GM21529 (cell line): Measurements from ENCODE around the gene KCNQ5.

ENCODE experiments used
- ATAC-seq: cut with Tn5 transposase; IDR thresholded peaks from one replicate; pipeline ENCODE4 v1.9.1; 2021; ENCODE audit not compliant: unreplicated experiment

KCNQ5 gene

DNA sequence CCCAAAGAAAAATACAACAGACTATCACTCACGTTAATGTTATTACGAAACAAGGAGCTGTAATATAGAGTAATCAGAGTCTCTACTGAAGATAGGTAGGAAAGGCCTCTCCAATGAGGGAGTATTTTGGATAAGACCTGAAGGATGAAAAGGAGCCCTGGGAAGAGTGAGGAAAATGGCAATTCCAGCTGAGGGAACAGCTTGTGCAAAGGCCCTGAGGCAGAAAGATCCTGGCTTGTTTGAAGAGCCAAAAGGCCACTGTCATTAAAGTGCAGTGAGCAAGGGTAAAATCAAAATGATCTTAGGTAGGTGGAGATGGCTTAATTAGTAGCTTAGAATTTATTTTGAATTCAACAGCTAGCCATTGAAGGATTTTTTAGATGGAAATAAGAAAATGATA, 464.9 kb downstream of the KCNQ5 start:
- no peak for ATAC-seq

DNA sequence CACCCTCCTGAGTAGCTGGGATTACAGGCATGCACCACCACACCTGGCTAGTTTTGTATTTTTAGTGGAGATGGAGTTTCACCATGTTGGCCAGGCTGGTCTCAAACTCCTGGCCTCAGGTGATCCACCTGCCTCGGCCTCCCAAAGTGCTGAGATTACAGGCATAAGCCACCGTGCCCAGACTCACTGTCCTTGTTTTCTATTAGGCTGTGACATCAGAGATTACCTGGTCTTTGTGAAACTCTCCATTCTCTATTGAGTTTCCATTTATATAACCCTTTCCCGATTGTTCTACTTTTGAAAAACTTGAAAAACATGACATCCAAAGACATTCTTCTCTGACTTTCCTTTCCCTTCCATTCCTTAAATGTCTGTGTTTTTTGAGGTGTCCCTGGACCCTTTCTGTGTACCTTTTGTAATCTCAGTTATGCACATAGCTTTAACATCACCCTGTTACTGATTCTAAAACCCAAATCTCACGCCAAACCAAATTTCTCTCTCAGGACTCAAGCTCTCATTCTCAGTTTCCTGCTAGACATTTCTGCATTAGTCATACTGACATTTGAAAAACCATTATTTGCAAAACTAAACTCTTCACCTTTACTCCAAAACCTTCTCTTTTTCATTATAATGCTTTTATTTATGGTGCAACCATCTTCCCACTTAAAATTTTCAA, 466.4 kb downstream of the KCNQ5 start:
- ATAC-seq = peak; percentile 80

DNA sequence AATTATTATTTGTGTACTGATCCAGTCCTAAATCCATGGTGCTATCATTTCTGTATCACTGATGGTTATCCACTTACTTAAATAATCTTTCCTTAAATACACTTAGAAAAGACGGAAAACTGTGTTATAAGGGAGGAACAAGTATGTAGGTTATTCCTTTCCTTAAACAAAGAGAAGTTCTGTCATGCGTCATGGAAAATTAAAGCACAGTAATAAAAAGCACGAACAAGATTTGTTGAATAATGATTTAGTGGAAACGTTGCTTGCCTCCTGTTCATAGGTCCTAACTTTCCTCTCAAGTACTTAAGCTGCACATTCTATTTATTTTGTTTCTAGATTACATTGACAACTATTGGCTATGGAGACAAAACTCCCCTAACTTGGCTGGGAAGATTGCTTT, 483.1 kb downstream of the KCNQ5 start:
- no peak for ATAC-seq

DNA sequence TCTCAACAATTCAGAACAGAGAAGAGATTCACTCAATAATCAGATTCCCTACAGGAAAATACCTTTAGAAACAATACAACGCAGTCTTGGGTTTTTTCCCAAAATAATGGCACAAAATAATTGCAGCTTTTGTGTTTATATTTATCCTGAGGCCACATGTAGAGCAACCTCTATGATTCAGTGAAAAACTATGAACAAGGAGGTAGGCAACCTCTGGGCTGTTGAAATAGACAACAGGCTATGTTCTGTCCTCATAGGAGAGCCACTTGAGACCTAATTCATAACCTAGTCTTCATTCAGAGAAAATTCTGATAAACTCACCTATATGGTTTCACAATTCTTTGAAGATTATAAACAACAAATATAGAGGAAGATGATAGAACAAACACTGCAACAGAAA, 485.2 kb downstream of the KCNQ5 start:
- ATAC-seq = no peak

DNA sequence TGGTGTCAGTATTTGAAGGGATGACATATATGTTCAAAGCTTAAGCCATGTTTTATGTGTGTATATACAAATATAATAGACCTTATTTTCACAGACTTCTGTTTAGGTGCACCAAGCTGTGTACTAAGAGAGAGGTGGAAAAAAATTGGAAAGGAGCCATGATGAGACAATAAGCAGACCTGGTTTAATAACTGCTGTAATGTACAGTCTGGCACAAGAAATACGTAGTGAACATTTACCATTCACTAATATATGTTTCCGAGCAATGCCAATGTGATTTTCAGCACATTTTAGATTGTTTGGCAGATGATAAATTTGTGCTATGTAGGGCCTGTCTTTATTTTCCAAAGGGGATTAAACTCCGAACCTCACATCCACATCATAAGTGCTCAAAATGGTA, 487.1 kb downstream of the KCNQ5 start:
- no peak for ATAC-seq

DNA sequence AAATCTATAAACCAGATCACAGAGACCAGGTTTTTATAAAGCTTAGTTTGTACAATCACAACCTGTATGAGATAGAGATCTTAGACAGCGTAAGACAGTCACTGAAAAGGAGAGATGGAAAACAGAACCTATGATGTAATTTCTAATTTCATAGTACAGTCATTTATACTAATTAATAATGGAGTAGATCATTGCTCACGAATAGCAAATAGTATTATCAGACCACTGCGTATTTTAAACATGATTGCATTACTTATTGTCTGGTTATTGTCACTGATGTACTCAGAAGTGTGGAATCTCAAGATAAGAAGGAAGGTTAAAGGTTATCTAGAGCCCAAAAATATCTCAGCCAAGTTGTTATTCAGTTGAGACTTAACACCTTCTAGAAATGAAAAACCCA, 487.8 kb downstream of the KCNQ5 start:
- no peak for ATAC-seq

DNA sequence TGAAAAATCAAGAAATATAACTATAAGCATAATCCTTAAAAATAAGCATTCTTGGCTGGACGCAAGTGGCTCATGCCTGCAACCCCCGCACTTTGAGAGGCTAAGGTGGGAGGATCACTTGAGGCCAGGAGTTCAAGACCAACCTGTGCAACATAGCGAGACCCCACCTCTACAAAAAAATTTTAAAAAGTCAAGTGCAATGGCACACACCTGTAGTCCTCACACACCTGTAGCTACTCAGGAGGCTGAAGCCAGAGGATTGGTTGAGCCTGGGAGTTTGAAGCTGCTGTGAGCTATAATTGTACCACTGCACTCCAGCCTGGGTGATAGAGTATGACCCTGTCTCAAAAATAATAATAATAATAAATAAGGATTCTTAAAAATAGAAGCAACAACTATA, 494.5 kb downstream of the KCNQ5 start:
- ATAC-seq = no peak

DNA sequence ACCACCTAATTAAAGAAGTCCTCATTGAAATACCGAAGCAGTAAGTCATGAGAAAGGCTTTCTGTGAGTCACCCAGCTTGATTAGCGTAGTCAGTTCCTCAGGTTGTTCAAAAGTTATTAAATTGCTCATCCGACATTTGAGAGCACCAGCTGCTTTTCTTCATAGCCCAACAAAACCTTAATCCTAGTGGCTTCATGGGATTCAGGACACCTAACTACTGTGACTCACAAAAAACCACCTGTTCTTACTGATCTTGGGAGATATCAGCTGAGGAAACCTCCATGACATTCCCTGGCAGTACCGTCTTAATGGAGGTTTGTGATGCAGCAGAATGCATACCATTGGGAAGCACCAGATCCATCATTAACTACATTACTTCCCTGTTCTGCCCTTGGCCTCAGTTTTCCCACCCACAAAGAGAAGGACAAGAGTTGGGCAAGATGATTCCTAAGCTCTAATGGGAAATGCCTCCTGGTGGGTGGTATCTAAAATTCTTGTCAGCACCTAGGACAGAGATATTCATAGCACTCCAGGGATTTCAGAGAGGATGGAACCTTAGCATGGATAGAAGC, 499.6 kb downstream of the KCNQ5 start:
- ATAC-seq = no peak

DNA sequence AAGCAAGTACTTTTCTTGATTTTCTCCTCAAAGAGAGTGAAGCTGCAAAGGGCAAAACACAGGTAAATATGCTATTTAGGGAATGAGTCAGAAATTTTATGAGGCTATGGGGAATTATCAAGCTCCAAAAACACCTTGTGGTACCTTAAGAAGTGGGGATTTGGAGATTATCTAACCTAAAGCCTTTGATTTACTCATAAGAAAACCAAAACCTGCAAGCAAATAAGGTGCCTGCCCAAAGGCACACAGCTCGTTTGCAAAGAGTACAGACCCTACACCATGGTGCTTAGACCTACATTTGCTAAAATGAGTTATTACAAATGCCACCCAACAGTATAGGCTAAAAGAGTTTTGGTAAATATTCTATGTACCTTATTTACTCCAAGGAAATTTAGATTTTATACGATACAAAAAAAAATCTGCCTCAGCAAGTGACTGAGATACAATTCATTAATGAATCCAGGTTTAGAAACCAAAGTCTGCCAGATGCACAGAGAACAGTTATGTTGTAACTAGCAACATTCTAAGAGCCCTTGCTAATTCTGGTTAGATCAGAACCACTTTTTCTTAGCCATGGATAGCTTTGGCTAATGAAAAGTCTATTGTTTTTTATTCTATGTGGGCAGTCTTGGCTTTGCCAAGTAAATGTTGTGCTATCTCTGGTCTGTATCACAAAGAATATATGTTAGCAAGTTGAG, 501.9 kb downstream of the KCNQ5 start:
- ATAC-seq = peak; percentile 87

DNA sequence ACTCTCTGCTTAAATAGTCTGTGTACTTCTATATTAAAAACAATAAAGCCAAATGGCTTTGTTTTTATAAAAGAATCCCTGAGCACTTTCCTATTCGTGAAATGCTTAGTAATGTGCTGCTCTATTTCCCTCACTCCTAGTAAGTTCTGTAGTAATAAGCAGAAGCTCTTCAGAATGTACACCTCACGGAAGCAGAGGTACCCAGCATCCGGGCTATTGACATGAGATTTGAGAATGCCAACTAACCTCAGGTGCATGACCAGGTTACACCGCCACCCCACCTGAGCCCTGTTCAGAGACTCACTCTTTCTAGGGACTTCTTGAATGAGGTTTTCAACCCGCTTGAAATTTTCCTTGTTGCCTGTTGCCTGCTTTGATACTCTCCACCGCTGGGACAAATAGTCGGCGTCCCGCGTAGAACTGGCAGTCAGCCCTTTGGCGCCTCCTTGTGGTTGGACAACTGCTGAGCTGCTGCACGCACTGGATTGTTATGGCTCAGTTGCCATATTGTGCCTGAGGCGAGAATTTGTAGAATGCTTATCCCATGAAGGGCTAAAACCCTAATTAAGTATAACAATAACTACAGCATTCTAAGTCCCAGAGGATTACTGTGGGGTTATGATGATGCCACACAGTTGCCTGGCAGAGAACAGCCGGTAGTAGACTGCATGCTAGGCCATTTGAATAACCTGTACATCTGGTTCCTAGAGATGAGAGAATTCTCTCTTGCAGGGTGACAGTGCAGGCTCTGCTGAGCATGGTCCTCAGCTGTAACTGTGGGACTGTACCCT, 508.0 kb downstream of the KCNQ5 start:
- peak; percentile 94 for ATAC-seq

DNA sequence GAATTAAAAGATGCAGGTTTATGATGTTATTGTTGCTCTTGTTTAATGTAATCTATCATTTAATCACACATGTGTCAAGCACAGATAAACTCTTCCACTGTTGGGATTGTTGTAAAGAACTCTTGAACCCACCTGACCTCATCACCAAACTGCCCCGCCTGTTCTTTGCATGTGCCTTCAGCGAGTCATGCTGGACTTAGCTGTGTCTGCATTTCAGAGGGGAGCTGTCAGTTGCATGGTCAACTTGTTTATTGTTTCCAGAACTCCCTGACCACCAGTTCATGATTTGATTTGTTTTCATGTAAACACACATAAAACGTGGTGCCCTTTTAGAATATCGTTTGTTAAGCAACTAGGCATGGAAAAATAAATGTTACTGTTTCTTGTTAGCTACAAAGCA, 509.8 kb downstream of the KCNQ5 start:
- ATAC-seq = no peak

DNA sequence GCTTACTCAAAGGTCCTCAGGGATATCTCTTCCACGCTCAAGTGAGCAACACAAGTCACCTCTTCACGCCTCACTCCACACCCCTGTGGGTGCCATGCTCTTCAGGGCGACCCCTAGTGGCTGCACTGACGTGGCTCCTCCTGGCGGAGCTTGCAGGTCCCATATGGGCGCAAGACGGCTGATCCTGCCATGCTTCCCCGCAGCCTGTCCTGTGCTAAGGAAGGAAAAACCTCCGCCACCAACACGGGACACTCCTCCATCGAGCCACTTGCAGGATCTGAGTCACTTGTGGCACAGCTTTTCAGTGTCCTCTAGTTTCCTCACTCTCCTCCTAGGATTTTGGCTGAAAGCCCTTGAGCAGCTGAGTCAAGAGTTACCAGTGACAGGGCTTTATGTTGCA, 512.7 kb downstream of the KCNQ5 start:
- ATAC-seq = peak; percentile 62

DNA sequence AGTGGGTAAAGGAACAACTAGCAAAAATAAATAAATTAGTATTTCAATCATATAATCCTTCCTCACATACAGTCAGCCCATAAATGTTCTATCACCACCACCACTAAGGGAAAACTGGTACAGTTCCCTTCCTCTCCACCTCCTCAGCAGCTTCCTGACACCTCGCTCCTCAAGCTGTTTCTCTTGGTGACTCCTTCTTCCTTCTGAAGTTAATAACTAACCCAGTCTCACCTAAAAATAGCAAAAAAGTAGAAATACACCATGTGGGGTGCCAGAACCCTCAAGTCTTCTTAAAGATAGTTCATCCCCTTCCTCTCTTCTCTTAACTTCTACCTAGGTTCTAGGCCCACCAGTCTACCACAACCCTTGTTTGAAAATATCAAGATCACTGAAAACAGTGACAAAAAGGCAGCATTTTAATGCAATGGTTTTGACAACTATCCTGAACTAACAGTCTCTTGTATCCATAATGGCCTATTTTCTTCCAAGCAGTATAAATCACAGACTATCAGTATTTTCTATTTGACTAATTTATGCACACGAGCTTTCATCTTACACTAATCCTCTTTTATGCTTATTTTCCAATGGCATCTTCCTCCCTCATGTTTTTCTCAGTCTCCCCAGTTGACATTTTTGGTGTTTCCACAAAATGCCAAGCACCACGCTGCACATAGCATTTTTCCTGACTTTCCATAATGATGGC, 518.0 kb downstream of the KCNQ5 start:
- ATAC-seq = no peak

DNA sequence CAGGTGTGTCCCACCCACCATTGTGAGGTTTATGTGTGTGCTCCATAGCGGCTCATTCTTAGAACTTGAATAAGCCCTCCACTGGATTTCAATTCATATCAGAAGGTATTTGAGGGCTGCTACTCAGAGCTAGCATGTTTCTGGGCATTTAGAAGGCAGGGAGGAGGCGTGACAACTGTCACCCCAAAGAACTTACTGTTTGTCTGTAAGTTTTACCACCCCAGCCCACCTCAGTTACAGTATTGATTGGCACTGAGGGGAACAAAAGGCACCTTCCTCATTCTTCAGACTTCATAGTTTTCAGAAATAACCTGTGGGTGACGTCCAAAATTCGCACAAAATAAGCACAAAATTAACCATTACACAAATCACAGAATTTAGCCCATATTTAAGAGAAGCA, 521.7 kb downstream of the KCNQ5 start:
- ATAC-seq = no peak

DNA sequence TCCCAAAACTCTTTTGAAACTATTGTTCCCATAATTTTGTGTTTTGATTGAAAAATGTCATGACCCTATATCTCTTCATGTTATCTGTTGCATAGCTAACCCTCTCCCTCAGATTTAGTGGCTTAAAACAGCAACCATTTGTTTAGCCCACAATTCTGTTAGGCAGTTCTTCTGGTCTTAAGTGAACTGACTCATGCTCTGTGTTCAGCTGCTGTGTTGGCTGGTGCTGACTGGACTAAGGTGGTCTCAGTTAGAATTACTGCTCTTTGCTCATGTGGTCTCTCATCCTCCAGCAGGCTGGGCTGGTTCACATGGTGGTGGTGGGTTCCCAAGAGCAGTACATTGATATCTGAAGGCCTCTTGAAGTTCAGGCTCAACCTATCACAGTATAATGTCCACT, 522.7 kb downstream of the KCNQ5 start:
- ATAC-seq = no peak

DNA sequence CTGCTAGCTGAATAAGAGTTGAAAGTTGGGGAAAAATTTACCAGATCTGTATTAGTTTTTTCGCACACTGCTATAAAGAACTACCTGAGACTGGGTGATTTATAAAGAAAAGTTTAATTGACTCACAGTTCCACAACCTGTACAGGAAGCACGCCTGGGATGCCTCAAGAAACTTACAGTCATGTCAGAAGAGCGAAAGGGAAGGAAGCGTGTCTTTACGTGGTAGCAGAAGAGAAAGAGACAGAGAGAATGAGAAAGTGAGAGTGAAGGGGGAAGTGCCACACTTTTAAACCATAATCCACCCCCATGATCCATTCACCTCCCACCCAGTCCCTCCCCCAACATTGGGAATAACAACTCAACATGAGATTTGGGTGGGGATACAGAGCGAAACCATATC, 523.8 kb downstream of the KCNQ5 start:
- ATAC-seq = no peak

DNA sequence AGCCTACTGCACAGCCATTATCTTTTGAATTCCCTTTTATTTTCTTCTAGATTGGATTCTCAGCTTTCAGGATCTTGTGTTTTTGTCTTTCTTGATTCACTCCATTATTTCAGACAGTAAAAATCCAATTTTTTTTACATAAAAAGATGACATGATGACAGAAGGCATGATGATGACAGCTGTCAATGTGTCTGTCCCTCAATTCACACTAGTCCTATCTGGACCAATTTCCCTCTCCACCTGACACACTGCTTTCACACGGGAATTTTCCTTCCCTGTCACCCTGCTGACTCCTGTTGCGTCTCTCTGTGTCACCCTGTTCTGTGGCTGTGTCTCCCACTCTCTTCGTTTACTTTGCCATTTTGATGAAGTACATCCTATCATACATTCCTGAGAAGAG, 529.9 kb downstream of the KCNQ5 start:
- no peak for ATAC-seq

DNA sequence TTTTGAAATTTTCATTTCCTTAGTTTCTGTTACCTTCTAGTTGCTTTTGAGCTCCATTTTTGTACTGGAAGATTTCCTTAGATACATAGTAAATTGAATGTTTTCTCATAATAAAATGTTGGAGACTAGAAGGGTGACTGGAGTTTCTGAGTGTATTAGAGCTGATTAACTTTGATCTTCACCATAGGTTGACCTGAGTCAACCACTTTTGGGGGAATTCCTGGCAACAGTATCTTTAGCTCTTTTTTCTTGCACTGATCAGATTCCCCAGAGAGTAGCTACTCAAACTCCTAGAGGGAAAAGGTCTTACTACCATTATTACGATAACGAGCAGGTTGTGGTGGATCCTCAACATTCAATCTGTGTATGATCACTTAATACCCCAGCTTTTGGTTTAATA, 530.7 kb downstream of the KCNQ5 start:
- ATAC-seq = no peak

DNA sequence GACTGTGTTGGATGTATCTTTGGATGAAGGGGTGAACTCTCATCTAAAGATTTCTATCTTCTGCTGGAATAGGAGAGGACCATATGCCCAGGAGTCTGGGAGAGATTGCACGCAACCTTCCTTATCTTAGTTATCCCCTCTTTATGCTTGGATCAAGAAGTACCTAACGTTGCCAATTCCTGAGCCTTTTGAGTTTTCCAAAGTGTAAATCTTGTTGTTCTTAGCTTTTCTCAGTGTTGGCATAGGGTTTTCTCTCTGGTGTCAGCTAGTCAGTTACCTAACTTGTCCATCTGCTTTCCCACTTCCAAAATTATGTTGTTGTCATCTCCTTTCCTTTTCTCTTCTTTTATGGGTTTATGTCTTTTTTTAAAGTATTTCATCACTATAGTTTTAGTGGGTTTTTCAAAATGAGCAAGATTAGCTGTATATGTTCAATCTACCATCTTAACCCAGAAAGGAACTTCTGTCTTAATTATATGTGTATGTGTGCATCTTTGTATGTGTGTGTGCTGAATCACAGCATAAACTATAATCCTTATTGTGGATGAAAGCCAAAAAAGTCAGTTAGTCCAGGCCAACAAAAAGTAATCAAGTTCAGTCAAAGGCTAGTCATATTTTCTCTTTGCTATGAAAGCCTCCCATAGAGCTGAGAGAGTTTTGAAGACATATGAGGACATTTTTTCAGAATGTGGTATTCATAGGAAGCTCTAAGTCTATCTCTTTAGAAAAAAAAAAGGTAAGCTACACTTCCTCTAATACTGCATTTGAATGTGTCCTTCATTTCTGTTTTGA, 531.3 kb downstream of the KCNQ5 start:
- ATAC-seq = no peak
